ENCODE results near the gene ARCN1. TPM values are rescaled to one million over a fixed set of nuclear protein-coding genes. Genes with fewer than 3 reads are reported as not detected.

The ARCN1 gene
- total RNA-seq, 4 donors from 2014 or later: 61.4 to 81.2 (median 70.7) TPM

- TF ChIP-seq CTCF (IDR thresholded peaks at IDR 0.05) (no peak), POLR2A (IDR thresholded peaks at IDR 0.05) (no peak)
- DNase-seq (ENCODE audit: low spot score in 2 of 2): no peak
- 63 to 66% methylated on average over 3 of the region's 3 CpGs for WGBS, 2 donors
- H3K4me3 ChIP-seq (ENCODE audit: low read depth, poor library complexity, severe bottlenecking): no peak within 1 kb of the TSS
- intact Hi-C loops (cut with DNase I; ENCODE audit: low total_unique reads): no loop called here
Measured at GRCh38 chr11:118527109-118527508, 45.1 kb upstream of the ARCN1 start, which contains the start of gene TTC36. Gene TTC36 (plus strand): TSS chr11:118527474. CDS start chr11:118527495, 21 bp downstream.

GRCh38 chr11:118528511-118528910 is 43.7 kb upstream of the ARCN1 start:
- no peak overlapping the region for H3K4me3 ChIP-seq (ENCODE audit: low read depth, poor library complexity, severe bottlenecking)
- intact Hi-C loops (cut with DNase I; ENCODE audit: low total_unique reads): no loop called here
- 87 to 88% methylated on average over 6 of the region's 6 CpGs for WGBS, 2 donors
- no peak for DNase-seq (ENCODE audit: low spot score in 2 of 2)
- TF ChIP-seq CTCF (IDR thresholded peaks at IDR 0.05) (no peak), POLR2A (IDR thresholded peaks at IDR 0.05) (no peak)

GRCh38 chr11:118529584-118530175 is 42.5 kb upstream of the ARCN1 start:
- 68% methylated on average over 5 of the region's 5 CpGs for WGBS, 2 donors
- DNase-seq (ENCODE audit: low spot score in 2 of 2): no peak
- no peak overlapping the region for H3K4me3 ChIP-seq (ENCODE audit: low read depth, poor library complexity, severe bottlenecking)
- intact Hi-C loops (cut with DNase I; ENCODE audit: low total_unique reads): no loop called here
- TF ChIP-seq POLR2A (IDR thresholded peaks at IDR 0.05) (no peak), CTCF (IDR thresholded peaks at IDR 0.05) (no peak)

GRCh38 chr11:118530180-118530682 is 42.0 kb upstream of the ARCN1 start:
- peak overlapping the region; percentile 63 for H3K4me3 ChIP-seq (ENCODE audit: low read depth, poor library complexity, severe bottlenecking)
- intact Hi-C loops (cut with DNase I; ENCODE audit: low total_unique reads): no loop called here
- no peak for DNase-seq (ENCODE audit: low spot score in 2 of 2)
- no peak for TF ChIP-seq POLR2A (IDR thresholded peaks at IDR 0.05)
- no peak for TF ChIP-seq CTCF (IDR thresholded peaks at IDR 0.05)
- 4 to 8% methylated on average over 14 to 18 of the region's 31 CpGs for WGBS, 2 donors

- TF ChIP-seq CTCF (IDR thresholded peaks at IDR 0.05): no peak
- TF ChIP-seq POLR2A (IDR thresholded peaks at IDR 0.05): no peak
- intact Hi-C loops (cut with DNase I; ENCODE audit: low total_unique reads): no loop called here
- DNase-seq (ENCODE audit: low spot score in 2 of 2): peak in 1 of 2 donors; percentile 93
- H3K4me3 ChIP-seq (ENCODE audit: low read depth, poor library complexity, severe bottlenecking): peak within 1 kb of the TSS; percentile 63
- WGBS, 2 donors: 1 to 4% methylated on average over 40 to 41 of the region's 94 CpGs
Measured at GRCh38 chr11:118530683-118531596, 41.3 kb upstream of the ARCN1 start, which contains the start of gene TMEM25. Gene TMEM25 (plus strand): TSS chr11:118531192. CDS start chr11:118531802, 610 bp downstream.
